CD4-positive, alpha-beta T cell treated with Interleukin-17A for 4 hours (primary cell): ENCODE results near the gene ZFP91.

Experiments
- DNase-seq: peaks from one replicate; pipeline ENCODE4 v3.0.0-alpha.2; 2020; ENCODE audit warnings: mixed read lengths

ZFP91 gene

GRCh38 chr11:58636587-58636986 lies 57.7 kb downstream of the ZFP91 start:
- DNase-seq: no peak

- no peak for DNase-seq
These were observed 58.5 kb downstream of the ZFP91 start for GRCh38 chr11:58637371-58637770.

GRCh38 chr11:58639103-58639502 lies 60.2 kb downstream of the ZFP91 start:
- no peak for DNase-seq

GRCh38 chr11:58639669-58640068 lies 60.8 kb downstream of the ZFP91 start:
- no peak for DNase-seq

GRCh38 chr11:58640386-58641023 lies 61.6 kb downstream of the ZFP91 start:
- peak; percentile 14 for DNase-seq

GRCh38 chr11:58641341-58641740 lies 62.5 kb downstream of the ZFP91 start:
- no peak for DNase-seq

GRCh38 chr11:58641803-58642581 lies 63.1 kb downstream of the ZFP91 start:
- DNase-seq: no peak

GRCh38 chr11:58645854-58646253 lies 67.0 kb downstream of the ZFP91 start:
- DNase-seq: no peak

- DNase-seq: no peak
These were observed 68.4 kb downstream of the ZFP91 start for GRCh38 chr11:58647141-58647699.

- DNase-seq: no peak
These were observed 69.0 kb downstream of the ZFP91 start for GRCh38 chr11:58647866-58648265.

- no peak for DNase-seq
These were observed 70.8 kb downstream of the ZFP91 start for GRCh38 chr11:58649623-58650022.

GRCh38 chr11:58650496-58650895 lies 71.6 kb downstream of the ZFP91 start:
- DNase-seq: no peak

- no peak for DNase-seq
These were observed 73.9 kb downstream of the ZFP91 start for GRCh38 chr11:58652726-58653280.

GRCh38 chr11:58654079-58654907 lies 75.4 kb downstream of the ZFP91 start:
- peak; percentile 83 for DNase-seq

- no peak for DNase-seq
These were observed 76.0 kb downstream of the ZFP91 start for GRCh38 chr11:58654908-58655296.

GRCh38 chr11:58656348-58656747 lies 77.5 kb downstream of the ZFP91 start:
- no peak for DNase-seq

GRCh38 chr11:58658623-58659022 lies 79.8 kb downstream of the ZFP91 start:
- no peak for DNase-seq

GRCh38 chr11:58659404-58659803 lies 80.5 kb downstream of the ZFP91 start:
- DNase-seq: no peak

GRCh38 chr11:58659910-58660570 lies 81.2 kb downstream of the ZFP91 start:
- DNase-seq: no peak
